Activated naive CD8-positive, alpha-beta T cell treated with anti-CD3 and anti-CD28 coated beads, Interleukin-2, amount 50 U/mL, for 24 hours (primary cell): Measurements from ENCODE around the gene GPR87.

Experiments
- ATAC-seq: fragments of 150-1000 bp; cut with Tn5 transposase; one replicate; pipeline ENCODE4 v1.10.0; 2021
- DNase-seq: peaks from one replicate; pipeline ENCODE4 v3.0.0; 2021
- H3K27ac Mint-ChIP-seq: one replicate; pipeline ENCODE4 v1.8.0; 2021; ENCODE audit warnings: mild to moderate bottlenecking, mixed read lengths
- H3K27me3 Mint-ChIP-seq: one replicate; pipeline ENCODE4 v1.8.0; 2021; ENCODE audit warnings: mixed read lengths
- H3K36me3 Mint-ChIP-seq: one replicate; pipeline ENCODE4 v1.8.0; 2021; ENCODE audit warnings: low read depth, mixed read lengths
- H3K4me1 Mint-ChIP-seq: one replicate; pipeline ENCODE4 v1.8.0; 2021; ENCODE audit warnings: mixed read lengths
- H3K4me3 Mint-ChIP-seq: one replicate; pipeline ENCODE4 v1.8.0; 2021; ENCODE audit warnings: mild to moderate bottlenecking, moderate library complexity, mixed read lengths
- H3K9me3 Mint-ChIP-seq: one replicate; pipeline ENCODE4 v1.8.0; 2021; ENCODE audit warnings: mixed read lengths

Gene GPR87, protein sequence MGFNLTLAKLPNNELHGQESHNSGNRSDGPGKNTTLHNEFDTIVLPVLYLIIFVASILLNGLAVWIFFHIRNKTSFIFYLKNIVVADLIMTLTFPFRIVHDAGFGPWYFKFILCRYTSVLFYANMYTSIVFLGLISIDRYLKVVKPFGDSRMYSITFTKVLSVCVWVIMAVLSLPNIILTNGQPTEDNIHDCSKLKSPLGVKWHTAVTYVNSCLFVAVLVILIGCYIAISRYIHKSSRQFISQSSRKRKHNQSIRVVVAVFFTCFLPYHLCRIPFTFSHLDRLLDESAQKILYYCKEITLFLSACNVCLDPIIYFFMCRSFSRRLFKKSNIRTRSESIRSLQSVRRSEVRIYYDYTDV

DNA sequence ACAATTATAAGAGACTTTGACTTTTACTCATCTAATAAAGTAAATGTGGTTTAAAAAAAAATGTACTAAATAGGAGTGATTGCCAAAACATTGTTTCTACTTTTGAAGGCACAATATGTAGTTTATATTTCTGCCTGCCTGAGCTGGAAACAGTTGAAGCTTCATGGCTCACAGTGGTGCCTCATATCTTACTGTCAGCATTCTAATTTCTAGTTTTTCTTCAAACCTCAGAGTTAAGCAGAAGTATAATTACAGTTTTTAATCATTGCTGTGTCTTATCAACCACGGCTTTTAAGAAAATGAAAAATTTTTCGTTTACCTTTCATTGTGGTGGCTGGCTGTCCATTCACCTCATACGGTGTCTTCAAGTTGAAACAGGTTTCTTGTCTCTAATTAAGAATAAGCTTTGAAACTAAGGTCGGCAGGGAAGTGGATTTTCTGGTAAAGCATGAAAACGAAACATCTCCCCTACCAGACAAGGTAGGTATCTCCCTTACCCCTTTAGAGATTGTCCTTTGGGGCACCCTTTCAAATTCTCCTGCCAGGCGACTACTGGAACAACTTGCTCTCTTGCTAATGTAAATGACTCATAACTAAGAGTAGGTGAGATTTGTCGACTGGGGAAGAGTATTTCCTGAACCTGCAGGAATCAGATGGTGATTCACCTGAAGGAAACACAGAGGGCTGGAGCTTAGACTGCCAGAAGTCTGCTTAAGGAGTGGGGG, at the start of gene GPR87:
Gene GPR87 (minus strand): TSS at position 554 of the 725 bp plus-strand sequence. CDS start 16,720 bp downstream, outside the sequence.
- ATAC-seq = peak; percentile 89
- H3K27ac Mint-ChIP-seq = peak within 1 kb of the TSS; percentile 43
- no peaks in the 10 kb centered on the region for H3K36me3 Mint-ChIP-seq
- peaks cover 4% of the 10 kb centered on the region for H3K27me3 Mint-ChIP-seq
- peak within 1 kb of the TSS; percentile 41 for H3K4me3 Mint-ChIP-seq
- DNase-seq = no peak
- H3K9me3 Mint-ChIP-seq = no peaks in the 10 kb centered on the region
- peaks cover 29% of the 10 kb centered on the region for H3K4me1 Mint-ChIP-seq

DNA sequence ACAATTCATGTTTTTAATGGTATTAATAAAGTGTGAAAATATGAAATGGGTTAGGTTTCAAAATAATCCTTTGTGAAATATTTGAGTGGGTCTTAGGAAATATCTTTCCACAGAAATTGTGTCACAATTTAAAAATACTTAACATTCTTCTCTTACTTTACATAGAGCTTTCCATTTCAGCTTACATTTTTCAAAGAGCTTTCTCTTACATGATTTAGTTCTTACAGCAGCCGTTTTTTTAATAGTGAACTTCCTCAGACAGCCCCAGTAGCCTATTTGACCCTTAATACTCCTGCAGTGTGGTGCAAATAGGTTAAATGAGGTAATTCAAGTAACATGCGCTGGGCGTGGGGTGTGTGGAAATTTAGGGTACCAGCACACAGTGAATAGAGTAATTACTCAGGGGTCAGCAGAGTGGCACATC, 46.1 kb upstream of the GPR87 start:
- H3K4me1 Mint-ChIP-seq = no peaks in the 10 kb centered on the region

DNA sequence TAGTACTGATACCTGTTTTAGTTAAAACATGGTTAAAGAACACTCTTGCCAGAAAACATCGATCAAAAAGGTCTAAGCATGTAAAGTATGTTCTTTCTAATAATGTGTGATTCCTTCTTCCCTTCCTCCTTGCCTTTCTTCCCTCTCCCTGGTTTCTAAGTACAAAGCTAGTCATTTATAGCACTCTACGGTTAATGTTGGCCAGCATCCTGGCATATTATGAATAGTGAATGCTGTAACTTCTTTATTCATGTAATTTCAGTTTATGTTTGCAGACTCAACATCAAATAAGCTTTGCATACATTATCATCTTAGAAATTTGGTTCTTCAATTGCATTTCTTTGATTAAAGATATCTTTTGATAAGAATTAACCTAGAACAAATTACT, 40.8 kb upstream of the GPR87 start:
- DNase-seq = no peak
- Mint-ChIP-seq H3K4me3 (no peak overlapping the region), H3K27me3 (no peaks in the 10 kb centered on the region), H3K9me3 (no peaks in the 10 kb centered on the region), H3K27ac (no peak overlapping the region), H3K4me1 (peaks cover under 1% of the 10 kb centered on the region), H3K36me3 (no peaks in the 10 kb centered on the region)
- ATAC-seq = no peak

More for the DNA sequence above, 46.1 kb upstream of the GPR87 start:
- no peak overlapping the region for H3K27ac Mint-ChIP-seq
- H3K27me3 Mint-ChIP-seq = no peaks in the 10 kb centered on the region
- H3K9me3 Mint-ChIP-seq = no peaks in the 10 kb centered on the region
- DNase-seq = no peak
- H3K36me3 Mint-ChIP-seq = no peaks in the 10 kb centered on the region
- no peak overlapping the region for H3K4me3 Mint-ChIP-seq
- no peak for ATAC-seq

DNA sequence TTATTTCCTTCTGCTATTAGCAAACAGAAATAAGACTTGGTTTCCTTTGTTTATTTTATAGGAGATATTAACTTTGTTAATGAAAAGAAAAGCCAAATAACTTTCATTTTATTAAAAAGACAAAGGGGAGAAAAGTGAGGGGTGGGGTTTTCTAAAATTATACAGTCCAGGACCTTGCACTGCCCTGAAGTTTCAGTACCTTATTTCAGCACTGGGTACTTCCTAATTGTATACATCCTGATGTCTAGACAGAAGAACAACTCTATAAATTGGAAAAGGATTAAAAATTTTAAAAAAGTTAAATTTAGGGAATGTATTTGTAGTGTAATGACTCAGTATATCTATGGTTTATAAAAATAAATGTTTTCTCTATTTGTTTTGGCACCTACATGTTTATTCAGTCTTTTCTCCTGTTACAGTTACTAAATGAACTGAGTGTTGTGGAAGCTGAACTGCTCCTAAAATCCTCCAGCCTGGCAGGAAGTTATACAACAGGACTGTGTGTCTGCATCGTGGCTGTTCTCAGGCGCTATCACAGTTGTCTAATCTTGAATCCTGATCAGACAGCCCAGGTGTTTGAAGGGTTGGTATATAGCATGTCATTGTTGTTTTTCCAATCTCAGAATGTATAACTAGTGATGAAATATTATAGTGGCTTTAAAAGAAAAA, 40.3 kb upstream of the GPR87 start:
- no peak for ATAC-seq
- no peaks in the 10 kb centered on the region for H3K9me3 Mint-ChIP-seq
- H3K4me3 Mint-ChIP-seq = no peak overlapping the region
- peaks cover 5% of the 10 kb centered on the region for H3K4me1 Mint-ChIP-seq
- DNase-seq = no peak
- peaks cover 2% of the 10 kb centered on the region for H3K27me3 Mint-ChIP-seq
- no peaks in the 10 kb centered on the region for H3K36me3 Mint-ChIP-seq
- H3K27ac Mint-ChIP-seq = no peak overlapping the region

DNA sequence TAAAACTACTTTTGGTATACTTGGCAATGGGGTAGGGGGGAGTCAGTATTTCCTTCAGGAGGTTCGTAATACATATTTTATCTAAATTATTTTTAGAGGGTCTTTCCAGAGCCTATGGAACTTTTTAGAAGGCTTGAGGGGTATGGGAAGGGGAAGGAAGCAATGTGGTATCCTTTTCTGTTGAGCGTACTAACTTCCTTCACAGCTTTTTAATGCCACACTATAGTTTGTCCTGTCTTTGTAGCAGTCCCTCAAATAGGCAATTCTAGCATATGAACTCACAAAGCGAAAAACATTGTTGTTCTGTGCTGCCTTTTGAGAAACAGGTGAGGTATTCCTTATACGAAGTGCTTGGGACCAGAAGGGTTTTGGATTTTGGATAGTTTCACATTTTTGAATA, 35.0 kb upstream of the GPR87 start:
- H3K4me3 Mint-ChIP-seq = no peak overlapping the region

DNA sequence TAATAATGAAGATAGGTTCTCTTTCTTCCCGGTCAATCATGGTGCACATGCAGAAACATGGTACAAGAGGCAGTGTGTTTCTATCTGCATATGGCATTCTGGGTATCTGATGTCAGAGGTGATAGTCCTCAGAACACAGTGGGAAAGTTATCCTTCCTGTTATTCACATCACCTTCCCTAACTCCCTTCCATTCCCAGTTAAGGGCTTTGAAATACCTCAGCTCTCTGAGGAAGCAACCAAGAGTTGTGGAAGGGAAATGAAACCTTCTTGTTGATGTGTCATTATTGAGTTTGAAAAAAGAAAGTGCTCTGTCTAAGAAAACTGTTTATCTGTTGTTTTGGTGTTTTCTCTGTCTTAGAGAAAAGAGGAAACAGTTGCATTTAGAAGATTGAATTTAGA, 34.6 kb upstream of the GPR87 start:
- no peaks in the 10 kb centered on the region for H3K36me3 Mint-ChIP-seq
- ATAC-seq (no peak), DNase-seq (no peak)
- H3K4me3 Mint-ChIP-seq = no peak overlapping the region
- no peaks in the 10 kb centered on the region for H3K9me3 Mint-ChIP-seq
- H3K27me3 Mint-ChIP-seq = peaks cover 7% of the 10 kb centered on the region
- H3K27ac Mint-ChIP-seq = no peak overlapping the region
- H3K4me1 Mint-ChIP-seq = peaks cover 16% of the 10 kb centered on the region

More for the DNA sequence above, 35.0 kb upstream of the GPR87 start:
- H3K27me3 Mint-ChIP-seq = peaks cover 7% of the 10 kb centered on the region
- no peak overlapping the region for H3K27ac Mint-ChIP-seq
- DNase-seq (no peak), ATAC-seq (no peak)
- peaks cover 16% of the 10 kb centered on the region for H3K4me1 Mint-ChIP-seq
- H3K9me3 Mint-ChIP-seq = no peaks in the 10 kb centered on the region
- no peaks in the 10 kb centered on the region for H3K36me3 Mint-ChIP-seq

DNA sequence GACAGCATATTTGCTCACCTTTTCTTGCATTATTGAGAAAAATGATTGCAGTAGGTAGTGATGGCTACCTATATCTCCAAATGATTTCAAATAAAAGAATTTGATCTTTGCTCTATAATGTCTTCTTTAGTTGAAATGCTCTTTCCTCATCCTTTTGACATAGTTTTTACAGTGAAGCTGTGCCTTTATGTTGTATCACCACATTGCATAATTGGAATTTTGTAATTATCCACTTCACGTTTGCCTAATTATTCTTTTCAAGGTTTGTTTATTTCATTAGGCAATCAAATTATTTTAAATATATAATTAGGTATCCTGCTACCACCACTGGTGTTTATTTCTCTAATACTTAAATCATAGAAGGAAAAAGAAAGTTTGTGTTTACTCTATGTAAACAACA, 34.0 kb upstream of the GPR87 start:
- Mint-ChIP-seq H3K36me3 (no peaks in the 10 kb centered on the region), H3K4me1 (peaks cover 18% of the 10 kb centered on the region), H3K4me3 (no peak overlapping the region), H3K27ac (no peak overlapping the region), H3K9me3 (no peaks in the 10 kb centered on the region), H3K27me3 (peaks cover 11% of the 10 kb centered on the region)
- ATAC-seq (no peak), DNase-seq (no peak)

DNA sequence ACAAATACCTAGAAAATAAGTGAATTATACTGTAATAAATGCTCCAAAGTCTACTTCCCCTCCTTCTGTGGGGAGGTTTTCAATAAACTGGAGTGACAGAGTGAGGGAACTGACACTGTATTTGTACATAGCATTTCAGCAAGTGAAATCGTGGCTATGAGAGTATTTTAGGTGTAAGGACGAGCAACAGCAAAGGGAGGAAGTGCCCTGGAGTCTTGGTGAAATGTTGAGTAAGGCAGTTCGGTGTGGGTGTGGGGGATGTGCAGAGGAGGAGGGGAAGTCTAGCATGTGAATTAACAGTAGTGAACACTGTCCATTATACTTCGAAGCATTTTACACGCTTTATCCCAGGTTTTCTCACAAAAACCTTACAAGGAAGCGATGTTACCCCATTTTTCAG, 30.8 kb upstream of the GPR87 start:
- Mint-ChIP-seq H3K27me3 (peaks cover 15% of the 10 kb centered on the region), H3K4me1 (peaks cover 18% of the 10 kb centered on the region), H3K9me3 (no peaks in the 10 kb centered on the region), H3K36me3 (no peaks in the 10 kb centered on the region), H3K4me3 (no peak overlapping the region), H3K27ac (no peak overlapping the region)
- DNase-seq (no peak), ATAC-seq (no peak)

DNA sequence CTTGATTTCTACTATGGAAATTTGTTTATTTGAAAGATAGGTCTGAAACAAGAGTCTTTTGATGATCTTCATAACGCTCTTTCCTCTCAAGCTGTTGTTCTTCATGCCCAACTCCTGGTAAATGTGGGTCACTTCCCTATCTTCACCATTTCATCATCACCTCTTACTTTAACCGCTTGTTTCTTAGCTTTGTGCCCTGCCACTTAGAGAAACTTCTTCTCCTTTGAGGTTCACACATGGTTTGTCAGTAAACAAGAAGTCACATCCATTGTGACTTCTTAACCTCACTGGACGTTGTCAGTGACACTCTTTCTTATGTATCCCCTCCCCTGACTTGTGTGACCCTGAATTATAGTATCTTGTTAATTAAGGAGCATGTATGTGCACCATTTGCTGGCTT, 29.7 kb upstream of the GPR87 start:
- Mint-ChIP-seq H3K27me3 (peaks cover 12% of the 10 kb centered on the region), H3K9me3 (no peaks in the 10 kb centered on the region), H3K36me3 (no peaks in the 10 kb centered on the region), H3K4me3 (no peak overlapping the region), H3K27ac (no peak overlapping the region), H3K4me1 (peaks cover 8% of the 10 kb centered on the region)
- no peak for DNase-seq
- no peak for ATAC-seq

DNA sequence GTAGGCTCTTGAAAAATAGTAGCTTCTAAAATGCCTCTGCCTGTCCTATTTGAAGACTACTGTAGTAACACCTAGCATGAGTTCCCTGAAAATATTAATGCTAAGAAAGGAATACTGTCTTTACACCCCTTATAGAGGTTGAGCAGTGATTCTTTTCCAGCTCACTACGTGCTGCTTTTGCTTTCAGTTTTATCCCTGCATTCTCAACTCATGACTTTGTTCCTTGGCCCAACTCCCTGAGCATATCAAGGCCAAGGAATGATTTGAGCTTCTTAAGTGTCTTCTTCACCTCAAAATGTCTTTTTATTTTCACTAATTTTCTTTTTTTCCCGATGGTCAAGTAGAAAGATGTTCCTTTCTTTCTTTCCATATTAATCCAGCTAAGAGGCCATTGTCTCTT, 29.2 kb upstream of the GPR87 start:
- H3K27ac Mint-ChIP-seq = no peak overlapping the region
- H3K9me3 Mint-ChIP-seq = no peaks in the 10 kb centered on the region
- H3K4me3 Mint-ChIP-seq = no peak overlapping the region
- no peak for DNase-seq
- peaks cover 12% of the 10 kb centered on the region for H3K27me3 Mint-ChIP-seq
- no peak for ATAC-seq
- no peaks in the 10 kb centered on the region for H3K36me3 Mint-ChIP-seq
- peaks cover 5% of the 10 kb centered on the region for H3K4me1 Mint-ChIP-seq

DNA sequence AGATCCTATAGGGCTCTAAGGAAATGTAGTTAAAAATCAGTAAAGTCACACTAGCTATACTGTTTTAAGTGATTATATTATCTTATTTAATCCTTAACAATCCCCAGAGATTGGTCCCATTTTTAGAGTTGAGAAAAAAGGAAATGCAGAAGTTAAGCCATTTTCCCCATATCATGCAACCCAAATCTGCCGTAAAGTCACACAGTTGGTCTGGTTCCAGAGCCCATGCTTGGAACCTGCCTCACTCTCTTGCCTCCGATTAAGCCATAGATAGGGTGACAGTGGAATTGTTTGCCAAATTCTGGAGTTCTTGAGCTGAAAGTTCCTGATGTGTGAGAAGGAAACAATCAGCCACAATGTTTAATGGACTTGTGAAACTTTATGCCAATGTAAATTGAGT, 15.1 kb upstream of the GPR87 start:
- peaks cover 9% of the 10 kb centered on the region for H3K4me1 Mint-ChIP-seq
- H3K27me3 Mint-ChIP-seq = peaks cover 2% of the 10 kb centered on the region
- no peak for DNase-seq
- H3K27ac Mint-ChIP-seq = no peak overlapping the region
- H3K4me3 Mint-ChIP-seq = no peak overlapping the region
- H3K36me3 Mint-ChIP-seq = no peaks in the 10 kb centered on the region
- H3K9me3 Mint-ChIP-seq = no peaks in the 10 kb centered on the region
- no peak for ATAC-seq

DNA sequence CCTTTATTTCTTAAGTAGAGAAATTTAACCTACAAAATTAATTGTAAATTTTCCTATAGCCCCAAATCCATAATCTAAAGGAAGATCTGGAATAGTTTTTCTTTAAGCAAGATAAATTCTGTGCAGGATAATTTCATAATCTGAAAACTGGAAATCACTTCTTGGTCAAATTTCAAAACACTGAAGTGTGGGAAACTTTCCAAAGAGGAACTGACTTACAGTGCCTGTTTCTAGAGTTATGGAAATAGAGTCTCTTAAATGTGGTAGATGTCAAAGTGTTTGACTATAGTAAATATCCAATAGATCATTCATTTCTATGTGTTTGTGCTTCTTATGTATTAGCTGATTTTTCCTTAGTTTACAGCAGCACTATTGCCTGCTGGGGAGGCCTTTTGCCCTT, 14.3 kb upstream of the GPR87 start:
- Mint-ChIP-seq H3K4me3 (no peak overlapping the region), H3K9me3 (no peaks in the 10 kb centered on the region), H3K27ac (no peak overlapping the region), H3K4me1 (peaks cover 9% of the 10 kb centered on the region), H3K36me3 (no peaks in the 10 kb centered on the region), H3K27me3 (peaks cover 2% of the 10 kb centered on the region)
- ATAC-seq = no peak
- DNase-seq = no peak

DNA sequence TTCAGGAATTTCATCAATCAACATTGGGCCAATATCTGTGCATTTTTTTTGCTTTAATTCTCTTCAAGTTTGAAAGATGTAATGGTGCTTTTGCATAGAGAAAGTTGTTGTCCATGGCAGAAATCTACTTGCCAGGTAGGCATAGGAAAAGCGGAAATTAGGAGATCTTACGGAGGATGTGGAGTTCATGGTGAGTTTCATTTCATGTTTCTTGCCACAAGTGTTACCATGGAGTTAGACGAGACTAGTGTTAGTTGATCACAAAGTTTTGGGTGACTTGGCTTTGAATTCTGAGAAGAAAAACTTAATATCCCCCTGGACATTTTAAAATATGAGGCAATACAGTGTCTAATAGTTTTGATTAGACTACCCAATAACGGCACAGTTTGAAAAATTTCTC, 13.8 kb upstream of the GPR87 start:
- no peak for ATAC-seq
- H3K36me3 Mint-ChIP-seq = no peaks in the 10 kb centered on the region
- peaks cover 2% of the 10 kb centered on the region for H3K27me3 Mint-ChIP-seq
- no peak for DNase-seq
- H3K4me1 Mint-ChIP-seq = peaks cover 9% of the 10 kb centered on the region
- no peak overlapping the region for H3K27ac Mint-ChIP-seq
- H3K9me3 Mint-ChIP-seq = no peaks in the 10 kb centered on the region
- H3K4me3 Mint-ChIP-seq = no peak overlapping the region

DNA sequence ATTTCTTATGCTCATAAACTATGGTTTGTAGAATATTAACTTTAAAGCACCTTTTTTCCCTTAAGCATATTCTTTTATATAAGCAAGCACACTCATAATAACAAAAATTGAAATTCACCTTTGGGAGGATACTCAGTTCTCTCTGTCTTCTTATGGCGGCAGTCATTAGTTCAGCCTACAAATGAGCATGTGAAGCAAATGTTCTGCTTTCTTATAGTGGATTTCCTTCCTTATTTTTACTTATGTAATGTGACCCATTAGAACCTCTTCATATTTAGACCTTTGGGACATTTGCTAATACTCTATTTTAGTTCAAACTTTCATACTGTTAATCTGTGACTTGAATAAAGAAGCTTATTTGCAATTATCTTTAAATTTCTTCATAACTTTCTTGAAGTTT, 12.7 kb upstream of the GPR87 start, which contains the start of gene P2RY13:
Gene P2RY13 (minus strand): TSS at position 187 of the 400 bp plus-strand sequence. CDS start 21 bp downstream, at position 166.
- H3K27ac Mint-ChIP-seq = peak within 1 kb of the TSS; percentile 29
- peaks cover 2% of the 10 kb centered on the region for H3K27me3 Mint-ChIP-seq
- no peaks in the 10 kb centered on the region for H3K9me3 Mint-ChIP-seq
- peaks cover 9% of the 10 kb centered on the region for H3K4me1 Mint-ChIP-seq
- DNase-seq = no peak
- H3K36me3 Mint-ChIP-seq = no peaks in the 10 kb centered on the region
- peak within 1 kb of the TSS; percentile 43 for H3K4me3 Mint-ChIP-seq
- no peak for ATAC-seq
